ENCODE measurements around the gene ABHD17B. TPM values are rescaled to one million over a fixed set of nuclear protein-coding genes. Genes with fewer than 3 reads are reported as not detected.

Gene ABHD17B
- total and polyA plus RNA-seq, 4 experiments from 2014 or later, result 16.6 to 20.8 (median 17.5) TPM

GRCh38 chr9:71826279-71826678, 84.7 kb downstream of the ABHD17B start:
- H3K36me3 ChIP-seq (ENCODE audit: insufficient read depth, low read length), result no peaks in the 10 kb centered on the region
- no peaks in the 10 kb centered on the region for H3K4me1 ChIP-seq (ENCODE audit: insufficient read depth, low read length)
- Mint-ChIP-seq H3K4me1 (peaks cover 2 to 12% (median 5%) of the 10 kb centered on the region in 4 donors), H3K27me3 (no peaks in the 10 kb centered on the region), H3K4me3 (no peak overlapping the region), H3K9me3 (no peaks in the 10 kb centered on the region), H3K36me3 (no peaks in the 10 kb centered on the region), H3K27ac (no peak overlapping the region)
- no peak overlapping the region for H3K4me3 ChIP-seq (ENCODE audit: low read length in 2 of 2)
- no peak for DNase-seq
- ChIA-PET CTCF (ENCODE audit: partially characterized antibody) (interaction anchor here (2.2 kb wide), 1 partner anchor 19 kb away, joined by 7 read pairs; no protein-coding TSS in a partner anchor), POLR2A (ENCODE audit: partially characterized antibody) (no interaction called here)
- H3K9me3 ChIP-seq (ENCODE audit: control insufficient read depth in 1 of 2, low read length in 2 of 2), result no peaks in the 10 kb centered on the region
- no peaks in the 10 kb centered on the region for H3K27me3 ChIP-seq (ENCODE audit: insufficient read depth, low read length)
- no peak overlapping the region for H3K27ac ChIP-seq (ENCODE audit: low read depth, low read length)
- intact Hi-C loops (cut with micrococcal nuclease), result no loop called here

- H3K27me3 Mint-ChIP-seq, result no peaks in the 10 kb centered on the region
- H3K4me3 Mint-ChIP-seq, result no peak overlapping the region
- H3K36me3 ChIP-seq (ENCODE audit: insufficient read depth, low read length), result no peaks in the 10 kb centered on the region
- H3K9me3 ChIP-seq (ENCODE audit: control insufficient read depth in 1 of 2, low read length in 2 of 2), result no peaks in the 10 kb centered on the region
- H3K27me3 ChIP-seq (ENCODE audit: insufficient read depth, low read length), result no peaks in the 10 kb centered on the region
- H3K27ac ChIP-seq (ENCODE audit: low read depth, low read length), result no peak overlapping the region
- H3K27ac Mint-ChIP-seq, result no peak overlapping the region
- CTCF ChIA-PET (ENCODE audit: partially characterized antibody), result interaction anchor here (10.3 kb wide), 1 partner anchor 19 kb away, joined by 206 read pairs; no protein-coding TSS in a partner anchor
- H3K9me3 Mint-ChIP-seq, result no peaks in the 10 kb centered on the region
- peaks cover 2 to 12% (median 5%) of the 10 kb centered on the region in 4 donors for H3K4me1 Mint-ChIP-seq
- H3K4me1 ChIP-seq (ENCODE audit: insufficient read depth, low read length), result no peaks in the 10 kb centered on the region
- DNase-seq, result no peak
- H3K4me3 ChIP-seq (ENCODE audit: low read length in 2 of 2), result no peak overlapping the region
- no peaks in the 10 kb centered on the region for H3K36me3 Mint-ChIP-seq
- intact Hi-C loops (cut with micrococcal nuclease), result no loop called here
- POLR2A ChIA-PET (ENCODE audit: partially characterized antibody), result no interaction called here
Observed at GRCh38 chr9:71824257-71824656, 86.7 kb downstream of the ABHD17B start.

GRCh38 chr9:71822935-71823334, 88.1 kb downstream of the ABHD17B start:
- CTCF ChIA-PET (ENCODE audit: partially characterized antibody), result interaction anchor here (5.2 to 10.3 kb wide), 3 partner anchors 17 to 55 kb away, joined by 48 to 218 read pairs (median 206); partner anchors contain the start of gene CEMIP2
- no peak for DNase-seq
- Histone ChIP-seq H3K9me3 (ENCODE audit: control insufficient read depth in 1 of 2, low read length in 2 of 2) (no peaks in the 10 kb centered on the region), H3K4me3 (ENCODE audit: low read length in 2 of 2) (no peak overlapping the region), H3K27me3 (ENCODE audit: insufficient read depth, low read length) (no peaks in the 10 kb centered on the region), H3K27ac (ENCODE audit: low read depth, low read length) (no peak overlapping the region), H3K36me3 (ENCODE audit: insufficient read depth, low read length) (no peaks in the 10 kb centered on the region), H3K4me1 (ENCODE audit: insufficient read depth, low read length) (no peaks in the 10 kb centered on the region)
- intact Hi-C loops (cut with micrococcal nuclease), result no loop called here
- H3K4me3 Mint-ChIP-seq, result no peak overlapping the region
- POLR2A ChIA-PET (ENCODE audit: partially characterized antibody), result no interaction called here
- H3K36me3 Mint-ChIP-seq, result no peaks in the 10 kb centered on the region
- H3K27me3 Mint-ChIP-seq, result no peaks in the 10 kb centered on the region
- H3K9me3 Mint-ChIP-seq, result no peaks in the 10 kb centered on the region
- peak overlapping the region in 4 of 7 donors; percentile 2 to 77 (median 57) for H3K27ac Mint-ChIP-seq
- peaks cover 2 to 12% (median 7%) of the 10 kb centered on the region in 4 donors for H3K4me1 Mint-ChIP-seq

GRCh38 chr9:71822456-71822855, 88.5 kb downstream of the ABHD17B start:
- H3K27ac Mint-ChIP-seq, result peak overlapping the region in 4 of 7 donors; percentile 0 to 81 (median 35)
- Histone ChIP-seq H3K9me3 (ENCODE audit: control insufficient read depth in 1 of 2, low read length in 2 of 2) (no peaks in the 10 kb centered on the region), H3K4me3 (ENCODE audit: low read length in 2 of 2) (no peak overlapping the region), H3K27ac (ENCODE audit: low read depth, low read length) (no peak overlapping the region), H3K4me1 (ENCODE audit: insufficient read depth, low read length) (no peaks in the 10 kb centered on the region), H3K27me3 (ENCODE audit: insufficient read depth, low read length) (no peaks in the 10 kb centered on the region), H3K36me3 (ENCODE audit: insufficient read depth, low read length) (no peaks in the 10 kb centered on the region)
- no peaks in the 10 kb centered on the region for H3K36me3 Mint-ChIP-seq
- POLR2A ChIA-PET (ENCODE audit: partially characterized antibody), result interaction anchor here (1.4 kb wide), 1 partner anchor 39 kb away, joined by 3 read pairs; no protein-coding TSS in a partner anchor
- H3K9me3 Mint-ChIP-seq, result no peaks in the 10 kb centered on the region
- intact Hi-C loops (cut with micrococcal nuclease), result no loop called here
- no peaks in the 10 kb centered on the region for H3K27me3 Mint-ChIP-seq
- H3K4me3 Mint-ChIP-seq, result no peak overlapping the region
- peak in 1 of 5 donors; percentile 2 for DNase-seq
- H3K4me1 Mint-ChIP-seq, result peaks cover 3 to 13% (median 8%) of the 10 kb centered on the region in 4 donors
- CTCF ChIA-PET (ENCODE audit: partially characterized antibody), result interaction anchor here (4.3 to 10.3 kb wide), 4 partner anchors 17 to 219 kb away, joined by 34 to 218 read pairs (median 127); partner anchors contain the start of gene CEMIP2

- Mint-ChIP-seq H3K27ac (no peak overlapping the region), H3K4me1 (peaks cover 8 to 21% (median 13%) of the 10 kb centered on the region in 4 donors), H3K4me3 (no peak overlapping the region), H3K9me3 (no peaks in the 10 kb centered on the region), H3K36me3 (no peaks in the 10 kb centered on the region), H3K27me3 (no peaks in the 10 kb centered on the region)
- CTCF ChIA-PET (ENCODE audit: partially characterized antibody), result interaction anchor here (3.2 to 10.3 kb wide), 6 partner anchors 16 to 218 kb away, joined by 17 to 218 read pairs (median 53); partner anchors contain the start of gene CEMIP2
- Histone ChIP-seq H3K4me1 (ENCODE audit: insufficient read depth, low read length) (no peaks in the 10 kb centered on the region), H3K4me3 (ENCODE audit: low read length in 2 of 2) (no peak overlapping the region), H3K9me3 (ENCODE audit: control insufficient read depth in 1 of 2, low read length in 2 of 2) (no peaks in the 10 kb centered on the region), H3K27ac (ENCODE audit: low read depth, low read length) (no peak overlapping the region), H3K27me3 (ENCODE audit: insufficient read depth, low read length) (no peaks in the 10 kb centered on the region), H3K36me3 (ENCODE audit: insufficient read depth, low read length) (no peaks in the 10 kb centered on the region)
- POLR2A ChIA-PET (ENCODE audit: partially characterized antibody), result interaction anchor here (1.4 kb wide), 1 partner anchor 38 kb away, joined by 3 read pairs; no protein-coding TSS in a partner anchor
- intact Hi-C loops (cut with micrococcal nuclease), result no loop called here
- no peak for DNase-seq
Observed at GRCh38 chr9:71821405-71821804, 89.6 kb downstream of the ABHD17B start.

GRCh38 chr9:71820403-71820921, 90.5 kb downstream of the ABHD17B start:
- POLR2A ChIA-PET (ENCODE audit: partially characterized antibody), result interaction anchor here (1.7 to 4.4 kb wide), 2 partner anchors 15 to 91 kb away, joined by 5 to 20 read pairs; partner anchors contain the start of genes ABHD17B and C9orf85
- intact Hi-C loops (cut with micrococcal nuclease), result no loop called here

GRCh38 chr9:71819115-71819739, 91.8 kb downstream of the ABHD17B start:
- no peaks in the 10 kb centered on the region for H3K9me3 ChIP-seq (ENCODE audit: control insufficient read depth in 1 of 2, low read length in 2 of 2)
- intact Hi-C loops (cut with micrococcal nuclease), result loop anchor here (1.0 to 5.0 kb wide), 5 partner anchors 12 to 532 kb away; no protein-coding TSS in a partner anchor
- Mint-ChIP-seq H3K4me1 (peaks cover 8 to 21% (median 13%) of the 10 kb centered on the region in 4 donors), H3K36me3 (no peaks in the 10 kb centered on the region), H3K9me3 (no peaks in the 10 kb centered on the region), H3K27me3 (no peaks in the 10 kb centered on the region), H3K27ac (no peak overlapping the region), H3K4me3 (no peak overlapping the region)
- H3K27ac ChIP-seq (ENCODE audit: low read depth, low read length), result no peak overlapping the region
- H3K4me1 ChIP-seq (ENCODE audit: insufficient read depth, low read length), result no peaks in the 10 kb centered on the region
- peak in 4 of 5 donors; percentile 47 to 56 (median 50) for DNase-seq
- no peaks in the 10 kb centered on the region for H3K36me3 ChIP-seq (ENCODE audit: insufficient read depth, low read length)
- H3K27me3 ChIP-seq (ENCODE audit: insufficient read depth, low read length), result no peaks in the 10 kb centered on the region
- POLR2A ChIA-PET (ENCODE audit: partially characterized antibody), result interaction anchor here (0.7 to 4.4 kb wide), 7 partner anchors 13 to 205 kb away, joined by 3 to 33 read pairs (median 7); partner anchors contain the start of genes ABHD17B, C9orf85 and CEMIP2
- H3K4me3 ChIP-seq (ENCODE audit: low read length in 2 of 2), result no peak overlapping the region
- CTCF ChIA-PET (ENCODE audit: partially characterized antibody), result interaction anchor here (0.7 to 10.3 kb wide), 46 partner anchors 9 to 1179 kb away, joined by 3 to 218 read pairs (median 5); partner anchors contain the start of genes ABHD17B, C9orf85 and CEMIP2

More at GRCh38 chr9:71820403-71820921, 90.5 kb downstream of the ABHD17B start:
- Mint-ChIP-seq H3K27ac (peak overlapping the region in 1 of 7 donors; percentile 68), H3K36me3 (no peaks in the 10 kb centered on the region), H3K4me3 (no peak overlapping the region), H3K9me3 (no peaks in the 10 kb centered on the region), H3K27me3 (no peaks in the 10 kb centered on the region), H3K4me1 (peaks cover 8 to 21% (median 13%) of the 10 kb centered on the region in 4 donors)
- Histone ChIP-seq H3K27me3 (ENCODE audit: insufficient read depth, low read length) (no peaks in the 10 kb centered on the region), H3K9me3 (ENCODE audit: control insufficient read depth in 1 of 2, low read length in 2 of 2) (no peaks in the 10 kb centered on the region), H3K27ac (ENCODE audit: low read depth, low read length) (no peak overlapping the region), H3K36me3 (ENCODE audit: insufficient read depth, low read length) (no peaks in the 10 kb centered on the region), H3K4me3 (ENCODE audit: low read length in 2 of 2) (no peak overlapping the region), H3K4me1 (ENCODE audit: insufficient read depth, low read length) (no peaks in the 10 kb centered on the region)
- CTCF ChIA-PET (ENCODE audit: partially characterized antibody), result interaction anchor here (0.6 to 10.3 kb wide), 12 partner anchors 15 to 535 kb away, joined by 3 to 218 read pairs (median 20); partner anchors contain the start of gene CEMIP2
- no peak for DNase-seq

Measured in CD4-positive, alpha-beta memory T cell (primary cell).